Astrocyte of the cerebellum (primary cell): Measurements from ENCODE around the gene DIP2C.
A peak's percentile ranks its signal among the peaks of the same experiment; 100 is the strongest.
"Not testable (repeated sequence)": the region's sequence is repeated elsewhere in the genome, so short reads cannot be mapped to it uniquely, and the experiment has no call there.

ENCODE experiments used
- DNase-seq: peaks from one replicate; pipeline ENCODE4 v3.0.0-alpha.2; 2011; ENCODE audit warnings: low read depth
- H3K4me3 ChIP-seq: 2 replicates; pipeline ENCODE4 v1.5.1; 2011; ENCODE audit warnings: mild to moderate bottlenecking, low read depth, low read length, moderate library complexity
- CTCF ChIP-seq: IDR thresholded peaks from 2 replicates; pipeline ENCODE4 v1.5.1; 2012; ENCODE audit warnings: low read length, low read depth, moderate library complexity, mild to moderate bottlenecking; ENCODE audit errors: missing control alignments
- in situ Hi-C: cut with HindIII; loops from 2 replicates; pipeline ENCODE4 v1.10.0; 2017; ENCODE audit warnings: low sequenced_read_pairs

Gene DIP2C

GRCh38 chr10:454860-455259 is 234.6 kb downstream of the DIP2C start:
- H3K4me3 ChIP-seq: no peak overlapping the region
- DNase-seq: peak; percentile 85
- TF ChIP-seq CTCF: no peak
- in situ Hi-C loops: no loop called here

GRCh38 chr10:453647-454046 is 235.8 kb downstream of the DIP2C start:
- no peak for DNase-seq
- in situ Hi-C loops: no loop called here
- no peak for TF ChIP-seq CTCF
- H3K4me3 ChIP-seq: no peak overlapping the region

GRCh38 chr10:452512-453426 is 236.7 kb downstream of the DIP2C start:
- DNase-seq: no peak
- in situ Hi-C loops: no loop called here
- TF ChIP-seq CTCF: no peak
- no peak overlapping the region for H3K4me3 ChIP-seq

GRCh38 chr10:451856-452255 is 237.6 kb downstream of the DIP2C start:
- no peak for TF ChIP-seq CTCF
- no peak overlapping the region for H3K4me3 ChIP-seq
- in situ Hi-C loops: no loop called here
- no peak for DNase-seq

GRCh38 chr10:451021-451471 is 238.4 kb downstream of the DIP2C start:
- TF ChIP-seq CTCF: no peak
- in situ Hi-C loops: no loop called here
- no peak for DNase-seq
- H3K4me3 ChIP-seq: no peak overlapping the region

- no peak overlapping the region for H3K4me3 ChIP-seq
- DNase-seq: no peak
- no peak for TF ChIP-seq CTCF
- in situ Hi-C loops: no loop called here
Observed at GRCh38 chr10:450463-450862, 239.0 kb downstream of the DIP2C start.

- DNase-seq, in situ Hi-C loops, H3K4me3 ChIP-seq: not testable (repeated sequence)
Observed at GRCh38 chr10:449331-449730, 240.1 kb downstream of the DIP2C start.
